ENCODE data around the gene JUP. TPM values are rescaled to one million over a fixed set of nuclear protein-coding genes. Genes with fewer than 3 reads are reported as not detected.

The JUP gene
- total RNA-seq, 2 experiments from 2014 or later: 40.5 to 62.0 TPM

GRCh38 chr17:41801374-41802271, 15.1 kb upstream of the JUP start:
- no peaks in the 10 kb centered on the region for H3K36me3 ChIP-seq (ENCODE audit: insufficient read depth, low read length)
- H3K4me3 ChIP-seq (ENCODE audit: low read depth, low read length, poor library complexity, severe bottlenecking): no peak overlapping the region
- peak overlapping the region; percentile 70 for H2AFZ ChIP-seq (ENCODE audit: low read length)
- no TSS peak for BruUV-seq (replicated peaks)
- peaks cover 28% of the 10 kb centered on the region for H3K4me1 ChIP-seq (ENCODE audit: insufficient read depth, low read length, poor library complexity, severe bottlenecking)
- no peaks in the 10 kb centered on the region for H3K79me2 ChIP-seq (ENCODE audit: insufficient read depth, low read depth, low read length)
- no peaks in the 10 kb centered on the region for H3K9me2 ChIP-seq (ENCODE audit: insufficient read depth, low read length)
- TF ChIP-seq CTCF (conservative IDR thresholded peaks at IDR 0.05; ENCODE audit: low read length) (peak; percentile 97), EZH2phosphoT487 (IDR thresholded peaks at IDR 0.05; ENCODE audit: borderline replicate concordance, low read depth, low read length) (no peak)
- intact Hi-C loops (cut with micrococcal nuclease; ENCODE audit: unreplicated experiment): loop anchor here (1.0 kb wide), 2 partner anchors 63 to 158 kb away; no protein-coding TSS in a partner anchor
- DNase-seq (ENCODE audit: low spot score): peak; percentile 82
- CTCF ChIA-PET (ENCODE audit: unreplicated experiment): interaction anchor here (0.6 to 0.8 kb wide), 2 partner anchors 158 to 504 kb away, joined by 3 to 4 read pairs; no protein-coding TSS in a partner anchor
- POLR2A ChIA-PET: interaction anchor here (0.6 to 1.0 kb wide), 2 partner anchors 63 to 75 kb away, joined by 3 to 4 read pairs; no protein-coding TSS in a partner anchor
- H4K20me1 ChIP-seq (ENCODE audit: insufficient read depth, low read length): no peaks in the 10 kb centered on the region
- H3K4me2 ChIP-seq (ENCODE audit: low read length): peak overlapping the region; percentile 36
- no peaks in the 10 kb centered on the region for H3K9me3 ChIP-seq (ENCODE audit: low read length)
- no peak overlapping the region for H3K27ac ChIP-seq (ENCODE audit: low read depth, low read length, poor library complexity, severe bottlenecking)

GRCh38 chr17:41800601-41801373, 14.3 kb upstream of the JUP start:
- Histone ChIP-seq H3K36me3 (ENCODE audit: insufficient read depth, low read length) (no peaks in the 10 kb centered on the region), H3K4me1 (ENCODE audit: insufficient read depth, low read length, poor library complexity, severe bottlenecking) (peaks cover 28% of the 10 kb centered on the region), H3K9me3 (ENCODE audit: low read length) (no peaks in the 10 kb centered on the region), H3K4me3 (ENCODE audit: low read depth, low read length, poor library complexity, severe bottlenecking) (no peak overlapping the region), H3K4me2 (ENCODE audit: low read length) (peak overlapping the region; percentile 36), H3K79me2 (ENCODE audit: insufficient read depth, low read depth, low read length) (no peaks in the 10 kb centered on the region), H4K20me1 (ENCODE audit: insufficient read depth, low read length) (no peaks in the 10 kb centered on the region), H3K9me2 (ENCODE audit: insufficient read depth, low read length) (no peaks in the 10 kb centered on the region), H3K27ac (ENCODE audit: low read depth, low read length, poor library complexity, severe bottlenecking) (no peak overlapping the region), H2AFZ (ENCODE audit: low read length) (peak overlapping the region; percentile 70; the same call in 1 of the 2 replicates)
- peak; percentile 70 for DNase-seq (ENCODE audit: low spot score)
- ChIA-PET CTCF (ENCODE audit: unreplicated experiment) (interaction anchor here (0.6 kb wide), 2 partner anchors 76 to 1007 kb away, joined by 6 to 10 read pairs; no protein-coding TSS in a partner anchor), POLR2A (interaction anchor here (0.6 to 1.0 kb wide), 2 partner anchors 25 to 64 kb away, joined by 3 to 4 read pairs; no protein-coding TSS in a partner anchor)
- intact Hi-C loops (cut with micrococcal nuclease; ENCODE audit: unreplicated experiment): loop anchor here (1.0 kb wide), 2 partner anchors 62 to 159 kb away; no protein-coding TSS in a partner anchor
- no TSS peak for BruUV-seq (replicated peaks)
- no peak for TF ChIP-seq CTCF (conservative IDR thresholded peaks at IDR 0.05; ENCODE audit: low read length)
- TF ChIP-seq EZH2phosphoT487 (IDR thresholded peaks at IDR 0.05; ENCODE audit: borderline replicate concordance, low read depth, low read length): no peak

Measured in OCI-LY7 (cell line).